Inferior parietal cortex (tissue), 1 donor: ENCODE data around the gene CAMTA1.
A peak's percentile ranks its signal among the peaks of the same experiment; 100 is the strongest.
"Not testable (repeated sequence)": the region's sequence is repeated elsewhere in the genome, so short reads cannot be mapped to it uniquely, and the experiment has no call there.

Experiments
- DNase-seq: peaks from one replicate; pipeline ENCODE4 v3.0.0-alpha.2; 2016; ENCODE audit errors: extremely low spot score

Gene CAMTA1

GRCh38 chr1:7149080-7149838 lies 364.0 kb downstream of the CAMTA1 start:
- no peak for DNase-seq

GRCh38 chr1:7150724-7151280 lies 365.5 kb downstream of the CAMTA1 start:
- DNase-seq: no peak

- no peak for DNase-seq
Observed at GRCh38 chr1:7151978-7152377, 366.7 kb downstream of the CAMTA1 start.

GRCh38 chr1:7152655-7153054 lies 367.4 kb downstream of the CAMTA1 start:
- DNase-seq: no peak

- no peak for DNase-seq
Observed at GRCh38 chr1:7153464-7153863, 368.2 kb downstream of the CAMTA1 start.

- no peak for DNase-seq
Observed at GRCh38 chr1:7159116-7159781, 374.0 kb downstream of the CAMTA1 start.

GRCh38 chr1:7168554-7168953 lies 383.3 kb downstream of the CAMTA1 start:
- DNase-seq: not testable (repeated sequence)

- DNase-seq: no peak
Observed at GRCh38 chr1:7171168-7171567, 385.9 kb downstream of the CAMTA1 start.

GRCh38 chr1:7171574-7171973 lies 386.3 kb downstream of the CAMTA1 start:
- peak; percentile 16 for DNase-seq

- no peak for DNase-seq
Observed at GRCh38 chr1:7172804-7173203, 387.6 kb downstream of the CAMTA1 start.

GRCh38 chr1:7174561-7174960 lies 389.3 kb downstream of the CAMTA1 start:
- DNase-seq: no peak

- DNase-seq: no peak
Observed at GRCh38 chr1:7174980-7175906, 390.0 kb downstream of the CAMTA1 start.

- DNase-seq: no peak
Observed at GRCh38 chr1:7177021-7177420, 391.8 kb downstream of the CAMTA1 start.

- DNase-seq: no peak
Observed at GRCh38 chr1:7177438-7178146, 392.3 kb downstream of the CAMTA1 start.

- no peak for DNase-seq
Observed at GRCh38 chr1:7178336-7178735, 393.1 kb downstream of the CAMTA1 start.

GRCh38 chr1:7178741-7179140 lies 393.5 kb downstream of the CAMTA1 start:
- DNase-seq: no peak

GRCh38 chr1:7185721-7186120 lies 400.5 kb downstream of the CAMTA1 start:
- DNase-seq: no peak

GRCh38 chr1:7186382-7187111 lies 401.3 kb downstream of the CAMTA1 start:
- DNase-seq: no peak

- no peak for DNase-seq
Observed at GRCh38 chr1:7187112-7187493, 401.8 kb downstream of the CAMTA1 start.

- no peak for DNase-seq
Observed at GRCh38 chr1:7190261-7190660, 405.0 kb downstream of the CAMTA1 start.

GRCh38 chr1:7192453-7192852 lies 407.2 kb downstream of the CAMTA1 start:
- DNase-seq: no peak
